Activated naive CD8-positive, alpha-beta T cell treated with anti-CD3 and anti-CD28 coated beads for 36 hours (primary cell): ENCODE results near the gene HINFP. TPM values are rescaled to one million over a fixed set of nuclear protein-coding genes. Genes with fewer than 3 reads are reported as not detected.
A peak's percentile ranks its signal among the peaks of the same experiment; 100 is the strongest.
"Not testable (repeated sequence)": the region's sequence is repeated elsewhere in the genome, so short reads cannot be mapped to it uniquely, and the experiment has no call there.

ENCODE experiments used
- DNase-seq: peaks from one replicate; pipeline ENCODE4 v3.0.0; 2021
- H3K27ac Mint-ChIP-seq: one replicate; pipeline ENCODE4 v1.8.0; 2022; ENCODE audit warnings: mild to moderate bottlenecking, moderate library complexity, mixed read lengths
- H3K27me3 Mint-ChIP-seq: one replicate; pipeline ENCODE4 v1.8.0; 2022; ENCODE audit warnings: mild to moderate bottlenecking, mixed read lengths
- H3K36me3 Mint-ChIP-seq: one replicate; pipeline ENCODE4 v1.8.0; 2021; ENCODE audit warnings: mild to moderate bottlenecking, mixed read lengths
- H3K4me1 Mint-ChIP-seq: one replicate; pipeline ENCODE4 v1.8.0; 2021; ENCODE audit warnings: mixed read lengths
- H3K4me3 Mint-ChIP-seq: one replicate; pipeline ENCODE4 v1.8.0; 2022; ENCODE audit warnings: mild to moderate bottlenecking, moderate library complexity, mixed read lengths
- H3K9me3 Mint-ChIP-seq: one replicate; pipeline ENCODE4 v1.8.0; 2022; ENCODE audit warnings: mixed read lengths
- total RNA-seq, 2 experiments: library from RNA; stranded (reverse); gene quantifications; one replicate each; pipeline ENCODE4 v1.2.3, GENCODE V29; 2021

The HINFP gene
- total RNA-seq, 2 experiments from 2014 or later: 20.3 to 21.5 TPM

- no peaks in the 10 kb centered on the region for H3K9me3 Mint-ChIP-seq
- no peak overlapping the region for H3K27ac Mint-ChIP-seq
- H3K36me3 Mint-ChIP-seq: no peaks in the 10 kb centered on the region
- no peak overlapping the region for H3K4me3 Mint-ChIP-seq
- H3K4me1 Mint-ChIP-seq: peaks cover 11% of the 10 kb centered on the region
- no peak for DNase-seq
- H3K27me3 Mint-ChIP-seq: peaks cover 26% of the 10 kb centered on the region
These were observed 31.2 kb downstream of the HINFP start for GRCh38 chr11:119152604-119153003.

GRCh38 chr11:119153049-119153818 lies 31.9 kb downstream of the HINFP start:
- Mint-ChIP-seq H3K4me3 (no peak overlapping the region), H3K27ac (no peak overlapping the region), H3K36me3 (no peaks in the 10 kb centered on the region), H3K4me1 (peaks cover 6% of the 10 kb centered on the region), H3K27me3 (peaks cover 20% of the 10 kb centered on the region), H3K9me3 (no peaks in the 10 kb centered on the region)
- no peak for DNase-seq

GRCh38 chr11:119154178-119154577 lies 32.8 kb downstream of the HINFP start:
- no peak overlapping the region for H3K27ac Mint-ChIP-seq
- DNase-seq: no peak
- H3K4me1 Mint-ChIP-seq: no peaks in the 10 kb centered on the region
- H3K27me3 Mint-ChIP-seq: peaks cover 18% of the 10 kb centered on the region
- no peak overlapping the region for H3K4me3 Mint-ChIP-seq
- no peaks in the 10 kb centered on the region for H3K36me3 Mint-ChIP-seq
- H3K9me3 Mint-ChIP-seq: no peaks in the 10 kb centered on the region

DNA sequence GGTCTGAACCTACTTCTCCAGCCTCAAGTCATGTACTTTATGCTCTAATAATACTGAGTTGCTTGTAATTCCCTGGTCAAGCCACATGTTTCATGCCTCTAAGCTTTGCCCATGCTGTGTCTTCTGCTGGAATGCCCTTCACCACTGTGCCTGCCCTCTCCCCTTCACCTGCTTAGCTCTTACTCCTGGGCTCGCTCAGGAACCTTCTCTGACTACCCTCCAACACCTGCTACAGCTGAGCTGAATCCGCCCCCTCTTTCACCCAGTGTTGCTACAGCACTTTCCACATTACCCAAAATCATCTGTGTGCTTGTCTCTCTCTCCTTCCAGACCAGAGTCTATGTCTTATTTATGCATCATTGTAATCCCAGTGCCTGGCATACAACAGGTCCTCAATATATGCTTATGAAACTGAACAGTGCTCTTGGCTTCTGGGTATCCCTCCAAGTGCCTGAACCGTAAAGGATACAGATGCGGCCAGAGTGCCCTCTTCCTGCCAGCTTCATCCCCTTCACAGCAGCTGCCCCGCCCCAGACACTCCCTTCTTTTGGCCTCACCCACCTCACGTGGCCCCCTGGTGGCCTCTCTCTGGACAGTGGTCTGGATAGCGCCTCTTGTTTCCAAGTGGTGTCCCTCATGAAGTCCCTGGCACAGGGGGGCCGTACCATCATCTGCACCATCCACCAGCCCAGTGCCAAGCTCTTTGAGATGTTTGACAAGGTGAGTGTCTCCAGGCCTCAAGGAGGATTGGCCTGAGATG lies 34.5 kb downstream of the HINFP start:
- no peak for DNase-seq
- Mint-ChIP-seq H3K4me1 (no peaks in the 10 kb centered on the region), H3K27me3 (peaks cover 6% of the 10 kb centered on the region), H3K4me3 (no peak overlapping the region), H3K27ac (no peak overlapping the region), H3K9me3 (no peaks in the 10 kb centered on the region), H3K36me3 (no peaks in the 10 kb centered on the region)

DNA sequence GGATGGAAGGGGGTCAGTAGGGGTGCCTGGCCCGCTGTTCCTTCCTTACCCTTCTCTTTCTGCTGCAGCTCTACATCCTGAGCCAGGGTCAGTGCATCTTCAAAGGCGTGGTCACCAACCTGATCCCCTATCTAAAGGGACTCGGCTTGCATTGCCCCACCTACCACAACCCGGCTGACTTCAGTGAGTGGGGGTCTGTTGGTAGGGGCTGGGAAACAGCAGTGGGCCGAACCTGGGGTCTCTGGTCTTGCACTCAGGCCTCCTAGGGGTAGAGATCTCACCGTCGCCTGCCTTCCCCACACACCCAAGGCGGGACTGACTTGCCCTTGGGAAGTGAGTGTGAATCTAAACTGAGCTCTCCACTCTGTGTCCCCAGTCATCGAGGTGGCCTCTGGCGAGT lies 35.1 kb downstream of the HINFP start:
- Mint-ChIP-seq H3K9me3 (no peaks in the 10 kb centered on the region), H3K27me3 (peaks cover 3% of the 10 kb centered on the region), H3K27ac (no peak overlapping the region), H3K36me3 (no peaks in the 10 kb centered on the region), H3K4me3 (no peak overlapping the region), H3K4me1 (no peaks in the 10 kb centered on the region)
- DNase-seq: no peak

DNA sequence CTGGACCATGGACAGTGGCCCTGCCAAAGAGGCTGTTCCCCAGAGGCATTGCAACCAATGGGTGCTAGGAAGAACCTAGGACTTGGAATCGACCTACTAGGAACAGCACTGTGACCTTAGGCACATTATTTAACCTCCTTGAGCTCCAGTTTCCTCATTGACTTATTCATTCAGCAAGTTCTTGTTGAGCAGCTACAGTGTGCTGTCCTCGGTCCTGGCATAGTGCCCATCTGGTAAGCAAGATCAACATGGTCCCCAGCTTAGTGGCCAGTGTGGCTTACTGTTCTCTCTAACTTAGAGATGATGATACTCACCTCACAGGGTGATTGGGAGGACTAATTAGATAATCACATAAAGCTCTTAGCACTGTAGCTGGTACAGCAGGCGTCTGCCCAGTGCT lies 35.7 kb downstream of the HINFP start:
- Mint-ChIP-seq H3K27ac (no peak overlapping the region), H3K4me3 (no peak overlapping the region), H3K36me3 (no peaks in the 10 kb centered on the region), H3K27me3 (peaks cover 3% of the 10 kb centered on the region), H3K4me1 (no peaks in the 10 kb centered on the region), H3K9me3 (no peaks in the 10 kb centered on the region)
- no peak for DNase-seq

DNA sequence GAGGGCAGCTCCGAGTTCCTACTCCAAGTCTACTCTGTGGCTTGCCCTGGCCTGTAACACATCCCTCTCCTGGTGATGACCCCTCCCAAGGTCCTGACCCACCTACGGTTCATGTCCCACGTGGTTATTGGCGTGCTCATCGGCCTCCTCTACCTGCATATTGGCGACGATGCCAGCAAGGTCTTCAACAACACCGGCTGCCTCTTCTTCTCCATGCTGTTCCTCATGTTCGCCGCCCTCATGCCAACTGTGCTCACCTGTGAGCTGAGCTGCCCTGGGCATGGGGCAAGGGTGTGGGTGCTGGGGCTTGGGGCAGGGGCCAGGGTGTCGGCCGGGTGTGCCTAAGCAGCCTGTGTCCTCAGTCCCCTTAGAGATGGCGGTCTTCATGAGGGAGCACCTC lies 37.1 kb downstream of the HINFP start:
- Mint-ChIP-seq H3K4me3 (no peak overlapping the region), H3K9me3 (no peaks in the 10 kb centered on the region), H3K36me3 (no peaks in the 10 kb centered on the region), H3K27me3 (peaks cover 3% of the 10 kb centered on the region), H3K27ac (no peak overlapping the region), H3K4me1 (no peaks in the 10 kb centered on the region)
- no peak for DNase-seq

- H3K9me3 Mint-ChIP-seq: no peaks in the 10 kb centered on the region
- no peak overlapping the region for H3K27ac Mint-ChIP-seq
These were observed 38.8 kb downstream of the HINFP start for GRCh38 chr11:119160151-119160550.

GRCh38 chr11:119161871-119162270 lies 40.5 kb downstream of the HINFP start:
- no peaks in the 10 kb centered on the region for H3K4me1 Mint-ChIP-seq
- DNase-seq: no peak
- H3K36me3 Mint-ChIP-seq: no peaks in the 10 kb centered on the region
- H3K4me3 Mint-ChIP-seq: no peak overlapping the region
- no peaks in the 10 kb centered on the region for H3K9me3 Mint-ChIP-seq
- no peaks in the 10 kb centered on the region for H3K27me3 Mint-ChIP-seq
- no peak overlapping the region for H3K27ac Mint-ChIP-seq

More at GRCh38 chr11:119160151-119160550, 38.8 kb downstream of the HINFP start:
- Mint-ChIP-seq H3K4me3 (no peak overlapping the region), H3K4me1 (no peaks in the 10 kb centered on the region), H3K36me3 (no peaks in the 10 kb centered on the region), H3K27me3 (peaks cover 3% of the 10 kb centered on the region)
- no peak for DNase-seq

DNA sequence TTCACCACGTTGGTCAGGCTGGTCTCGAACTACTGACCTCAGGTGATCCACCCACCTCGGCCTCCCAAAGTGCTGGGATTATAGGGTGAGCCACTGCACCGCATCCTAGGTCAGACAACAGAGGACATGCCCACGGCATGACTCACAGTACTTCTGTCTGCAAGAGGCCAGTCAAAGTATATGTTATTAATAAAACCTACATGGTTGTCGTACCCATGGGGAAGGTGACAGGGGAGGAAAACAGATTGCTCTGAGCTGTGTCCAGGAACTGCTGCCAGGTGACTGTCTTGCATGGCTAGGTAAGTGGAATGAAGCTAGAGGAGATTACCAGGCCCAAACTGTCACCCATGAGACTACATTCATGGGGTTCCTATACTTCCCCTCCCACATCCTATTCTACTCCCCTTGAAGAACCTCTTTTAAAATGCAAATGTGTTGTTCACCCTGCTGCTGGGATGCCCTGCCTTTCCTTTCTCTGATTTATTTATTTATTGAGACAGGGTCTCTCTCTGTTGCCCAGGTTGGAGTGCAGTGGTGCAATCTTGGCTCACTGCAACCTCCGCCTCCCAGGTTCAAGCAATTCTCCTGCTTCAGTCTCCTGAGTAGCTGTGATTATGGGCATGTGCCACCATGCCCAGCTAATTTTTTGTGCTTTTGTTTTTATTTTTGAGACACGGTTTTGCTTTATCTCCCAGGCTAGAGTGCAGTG lies 45.1 kb downstream of the HINFP start:
- Mint-ChIP-seq H3K4me1 (peaks cover 11% of the 10 kb centered on the region), H3K9me3 (no peaks in the 10 kb centered on the region), H3K4me3 (no peak overlapping the region), H3K27ac (no peak overlapping the region), H3K27me3 (no peaks in the 10 kb centered on the region), H3K36me3 (no peaks in the 10 kb centered on the region)
- no peak for DNase-seq

- H3K9me3 Mint-ChIP-seq, H3K4me3 Mint-ChIP-seq, H3K27me3 Mint-ChIP-seq, H3K27ac Mint-ChIP-seq, DNase-seq, H3K36me3 Mint-ChIP-seq: not testable (repeated sequence)
- peaks cover 11% of the 10 kb centered on the region for H3K4me1 Mint-ChIP-seq
These were observed 45.7 kb downstream of the HINFP start for GRCh38 chr11:119167077-119167458.

GRCh38 chr11:119167933-119168332 lies 46.6 kb downstream of the HINFP start:
- no peaks in the 10 kb centered on the region for H3K9me3 Mint-ChIP-seq
- peaks cover 1% of the 10 kb centered on the region for H3K36me3 Mint-ChIP-seq
- peaks cover 11% of the 10 kb centered on the region for H3K4me1 Mint-ChIP-seq
- peak overlapping the region; percentile 91 for H3K4me3 Mint-ChIP-seq
- DNase-seq: no peak
- H3K27me3 Mint-ChIP-seq: no peaks in the 10 kb centered on the region
- no peak overlapping the region for H3K27ac Mint-ChIP-seq

DNA sequence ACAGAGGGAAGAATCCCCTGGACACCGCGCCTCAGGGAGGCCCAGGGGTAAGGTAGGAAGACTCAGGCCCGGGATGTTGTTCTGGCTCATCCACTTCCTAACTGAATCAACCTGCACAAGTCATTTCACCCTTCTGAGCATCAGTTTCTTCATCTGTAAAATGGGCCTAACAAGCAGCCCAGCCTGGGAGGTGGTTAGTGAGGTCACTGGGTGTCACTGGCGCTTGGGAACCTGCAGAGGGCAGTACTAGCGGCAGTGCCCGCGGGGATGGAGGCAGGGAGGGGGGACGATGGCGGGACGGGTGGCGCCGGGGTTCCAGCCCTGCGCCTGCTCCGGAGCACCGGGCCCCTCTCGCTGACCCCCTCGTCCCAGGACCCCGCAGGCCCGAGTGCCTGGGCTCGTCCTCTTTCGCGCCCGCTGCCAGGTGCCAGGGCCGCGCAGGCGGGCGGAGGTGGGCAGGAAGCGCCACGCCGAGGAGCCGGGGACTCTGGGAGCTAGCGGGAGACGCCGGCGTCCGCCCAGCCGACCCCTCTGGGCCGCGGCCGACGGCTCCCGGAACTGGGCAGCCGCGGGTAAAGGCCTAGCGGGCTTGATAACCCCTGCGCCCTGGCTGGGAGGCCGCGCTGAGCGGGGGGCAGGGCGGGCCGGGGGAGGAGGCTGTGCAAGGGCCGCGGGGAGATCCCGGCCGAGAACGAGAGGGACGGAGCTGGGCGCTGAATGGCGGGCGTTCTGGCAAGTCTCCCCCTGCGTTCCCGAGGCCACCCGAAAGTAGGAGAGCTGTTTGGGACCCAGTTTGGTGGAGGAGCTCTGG lies 47.3 kb downstream of the HINFP start, which contains the start of gene NLRX1:
NLRX1 (plus strand) TSS at position 255 of the 811 bp plus-strand sequence. CDS start 2,679 bp downstream, outside the sequence.
- Mint-ChIP-seq H3K27me3 (no peaks in the 10 kb centered on the region), H3K27ac (peak within 1 kb of the TSS; percentile 84), H3K4me1 (peaks cover 11% of the 10 kb centered on the region), H3K36me3 (peaks cover 1% of the 10 kb centered on the region), H3K4me3 (peak within 1 kb of the TSS; percentile 91), H3K9me3 (no peaks in the 10 kb centered on the region)
- peak; percentile 84 for DNase-seq

- no peaks in the 10 kb centered on the region for H3K27me3 Mint-ChIP-seq
- H3K27ac Mint-ChIP-seq: peak overlapping the region; percentile 84
- H3K4me1 Mint-ChIP-seq: peaks cover 11% of the 10 kb centered on the region
- H3K36me3 Mint-ChIP-seq: peaks cover 5% of the 10 kb centered on the region
- peak overlapping the region; percentile 91 for H3K4me3 Mint-ChIP-seq
- DNase-seq: peak; percentile 67
- H3K9me3 Mint-ChIP-seq: no peaks in the 10 kb centered on the region
These were observed 47.9 kb downstream of the HINFP start for GRCh38 chr11:119169282-119169719.
